ENCODE results near the gene HDAC11.
A peak's percentile ranks its signal among the peaks of the same experiment; 100 is the strongest.
"Not testable (repeated sequence)": the region's sequence is repeated elsewhere in the genome, so short reads cannot be mapped to it uniquely, and the experiment has no call there.

HDAC11 gene

DNA sequence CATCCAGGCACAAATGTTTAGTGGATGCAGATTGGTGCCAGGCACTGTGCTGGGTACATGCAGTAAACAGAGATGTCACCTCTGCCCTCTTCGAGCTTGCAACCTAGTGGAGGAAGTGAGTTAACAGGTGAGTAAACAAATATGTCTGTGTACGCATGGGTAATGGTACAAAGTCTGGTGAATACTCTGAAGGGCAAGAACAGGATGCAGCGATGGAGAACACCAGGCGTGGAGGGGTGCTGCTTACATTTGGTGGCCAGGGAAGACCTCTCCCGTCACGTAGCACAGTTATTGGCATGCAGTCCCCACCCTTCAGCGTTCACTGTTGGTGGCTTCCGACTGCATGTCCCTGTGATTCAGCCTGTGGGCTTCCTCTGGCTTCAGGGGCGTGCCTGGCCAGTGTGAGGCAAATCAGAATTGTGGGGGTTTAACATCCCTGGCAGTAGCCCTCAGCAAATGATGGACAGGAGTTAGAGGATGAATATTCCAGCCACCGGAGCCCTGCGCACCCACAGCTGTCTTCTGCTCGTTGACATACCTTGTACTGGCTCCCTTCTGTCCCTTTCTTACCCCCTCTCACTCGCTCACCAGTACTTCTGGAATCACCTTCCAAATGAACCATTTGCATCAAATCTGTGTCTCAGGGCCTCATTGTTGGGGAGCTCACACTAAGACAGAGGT, 9.1 kb upstream of the HDAC11 start:
- no peak for DNase-seq (ENCODE audit: low spot score)

- no peak for DNase-seq (ENCODE audit: low spot score)
These were observed 7.8 kb upstream of the HDAC11 start for GRCh38 chr3:13472286-13472685.

DNA sequence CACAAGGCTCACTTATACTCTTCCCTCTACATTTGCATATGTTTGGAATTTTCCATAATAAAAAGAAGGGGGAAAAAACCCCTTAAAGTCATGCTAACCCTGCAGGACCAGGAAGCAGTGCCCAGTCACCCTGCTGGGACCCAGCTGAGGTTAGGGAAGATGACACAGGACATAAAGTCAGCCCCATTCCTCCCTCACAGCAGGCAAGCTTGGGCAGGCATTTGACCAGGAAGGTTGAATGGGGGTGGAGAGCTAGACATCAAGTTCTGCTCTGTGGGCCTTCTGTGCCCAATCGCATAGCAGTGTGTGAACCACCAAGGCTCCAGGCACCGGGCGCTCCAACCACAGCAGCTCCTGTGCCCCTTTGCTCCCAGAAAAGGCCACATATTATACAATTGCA, 7.1 kb upstream of the HDAC11 start:
- no peak for DNase-seq (ENCODE audit: low spot score)

GRCh38 chr3:13474021-13474420, 6.1 kb upstream of the HDAC11 start:
- no peak for DNase-seq (ENCODE audit: low spot score)

DNA sequence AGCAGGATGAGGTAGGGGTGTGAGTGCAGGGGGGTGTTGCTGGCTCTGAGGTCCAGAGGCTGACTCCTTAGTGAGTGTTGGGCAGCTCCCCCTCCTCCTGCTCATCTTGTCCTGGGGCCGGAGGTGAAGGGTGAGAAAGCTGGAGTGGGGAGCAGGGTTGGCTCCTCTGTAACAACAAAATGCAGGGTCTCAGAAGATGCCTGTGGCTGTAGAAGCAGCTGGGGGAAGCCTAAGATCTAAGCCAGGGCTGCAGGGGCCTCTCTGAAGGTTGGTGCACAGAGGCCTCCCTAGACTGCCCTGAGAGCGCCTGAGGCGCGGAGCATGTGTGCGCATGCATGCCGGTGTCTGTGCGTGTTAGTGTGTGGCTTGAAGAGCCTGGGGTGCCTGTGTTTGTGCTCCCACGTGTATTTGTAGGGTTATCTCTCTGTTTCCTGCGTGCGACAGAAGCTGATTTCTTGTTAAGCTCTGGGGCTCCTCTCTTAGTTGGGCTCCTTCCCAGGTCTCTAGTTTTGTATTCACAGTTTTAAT, 5.3 kb upstream of the HDAC11 start:
- no peak for DNase-seq (ENCODE audit: low spot score)

DNA sequence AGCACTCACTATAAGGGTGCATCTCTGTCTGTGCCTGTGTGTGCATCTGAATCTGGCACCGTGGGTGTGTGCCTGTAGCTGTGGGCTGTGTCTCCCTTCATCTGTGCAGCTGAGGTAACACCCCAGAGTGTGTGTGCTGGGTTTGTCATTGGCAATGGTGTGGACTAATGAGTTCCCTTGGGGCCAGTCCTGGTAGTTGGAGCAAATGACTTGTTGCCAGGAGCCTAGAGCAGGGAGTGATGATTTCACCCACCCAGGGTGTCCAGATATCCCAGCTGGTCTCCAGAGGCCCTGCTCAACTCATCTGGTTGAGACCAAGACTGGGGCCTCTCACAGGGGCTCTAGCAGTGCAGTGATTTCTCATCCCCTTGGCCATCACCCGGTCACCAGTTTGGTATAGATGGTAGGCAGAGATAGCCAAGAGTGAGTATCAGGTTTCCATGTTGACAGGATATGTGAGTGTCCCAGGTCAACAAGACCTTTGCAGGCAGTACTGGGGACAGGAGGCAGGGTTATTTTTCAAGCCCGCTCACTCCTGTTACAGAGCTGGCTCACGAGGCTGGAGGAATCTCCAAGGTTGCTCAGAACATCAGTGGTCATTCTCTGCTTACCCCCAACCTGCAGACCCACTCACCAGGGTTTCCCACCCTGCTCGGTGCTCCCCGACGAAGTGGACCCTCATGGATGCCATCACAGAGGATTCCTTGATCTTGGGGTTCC, 4.1 kb upstream of the HDAC11 start:
- DNase-seq (ENCODE audit: low spot score), result no peak

- DNase-seq (ENCODE audit: low spot score), result no peak
These were observed 2.2 kb upstream of the HDAC11 start for GRCh38 chr3:13477943-13478342.

DNA sequence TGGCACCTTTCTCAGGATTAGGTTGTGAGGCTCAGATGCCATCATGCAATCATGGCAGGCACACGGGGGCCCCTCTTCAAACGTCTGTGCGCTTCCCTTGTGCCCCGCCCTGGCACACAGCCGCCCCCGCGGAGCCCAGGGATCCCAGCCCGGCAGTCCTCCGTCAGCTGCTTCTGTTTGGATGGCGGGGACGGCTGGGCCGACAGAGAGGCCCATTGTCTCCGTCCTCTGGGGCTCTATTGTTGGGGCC, 849 bp upstream of the HDAC11 start:
- DNase-seq (ENCODE audit: low spot score), result peak; percentile 46

GRCh38 chr3:13480340-13481318, 523 bp downstream of the HDAC11 start:
- DNase-seq (ENCODE audit: low spot score), result peak; percentile 8

- no peak for DNase-seq (ENCODE audit: low spot score)
These were observed 2.1 kb downstream of the HDAC11 start for GRCh38 chr3:13482106-13482690.

GRCh38 chr3:13483286-13483685, 3.2 kb downstream of the HDAC11 start:
- no peak for DNase-seq (ENCODE audit: low spot score)

- DNase-seq (ENCODE audit: low spot score), result no peak
These were observed 4.0 kb downstream of the HDAC11 start for GRCh38 chr3:13483988-13484695.

- no peak for DNase-seq (ENCODE audit: low spot score)
These were observed 4.9 kb downstream of the HDAC11 start for GRCh38 chr3:13484851-13485590.

DNA sequence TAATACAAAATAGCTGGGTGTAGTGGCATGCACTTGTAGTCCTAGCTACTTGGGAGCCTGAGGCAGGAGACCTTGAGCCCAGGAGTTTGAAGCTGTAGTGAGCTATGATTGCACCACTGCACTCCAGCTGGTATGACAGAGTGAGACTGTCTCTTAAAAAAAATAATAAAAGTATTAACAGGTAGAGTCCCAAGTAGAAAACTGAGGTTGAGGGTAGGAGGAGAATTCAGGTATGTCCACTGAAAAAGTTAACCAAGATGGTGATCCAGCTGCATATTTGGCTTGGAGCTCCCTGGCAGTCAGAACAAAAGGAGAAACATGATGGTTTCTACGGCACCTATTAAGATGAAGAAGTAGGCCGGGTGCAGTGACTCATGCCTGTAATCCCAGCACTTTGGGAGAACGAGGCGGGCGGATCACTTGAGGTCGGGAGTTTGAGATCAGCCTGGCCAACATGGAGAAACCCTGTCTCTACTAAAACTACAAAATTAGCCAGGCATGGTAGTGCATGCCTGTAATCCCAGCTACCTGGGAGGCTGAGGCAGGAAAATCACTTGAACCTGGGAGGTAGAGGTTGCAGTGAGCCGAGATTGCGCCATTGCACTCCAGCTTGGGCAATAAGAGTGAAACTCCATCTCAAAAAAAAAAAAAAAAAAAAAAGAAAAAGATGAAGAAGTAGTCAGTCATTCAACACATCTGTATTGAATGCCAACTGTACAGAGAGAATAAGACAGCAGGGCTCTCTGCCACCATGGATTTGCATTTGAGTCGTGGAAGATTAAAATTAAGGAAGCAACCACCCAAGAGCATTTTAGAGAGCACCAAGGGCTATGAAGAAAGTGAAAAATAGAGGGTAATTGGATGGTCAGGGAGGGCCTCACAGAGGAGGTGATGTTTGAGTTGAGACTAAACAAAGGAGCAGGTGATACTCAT, 5.8 kb downstream of the HDAC11 start:
- DNase-seq (ENCODE audit: low spot score), result not testable (repeated sequence)

DNA sequence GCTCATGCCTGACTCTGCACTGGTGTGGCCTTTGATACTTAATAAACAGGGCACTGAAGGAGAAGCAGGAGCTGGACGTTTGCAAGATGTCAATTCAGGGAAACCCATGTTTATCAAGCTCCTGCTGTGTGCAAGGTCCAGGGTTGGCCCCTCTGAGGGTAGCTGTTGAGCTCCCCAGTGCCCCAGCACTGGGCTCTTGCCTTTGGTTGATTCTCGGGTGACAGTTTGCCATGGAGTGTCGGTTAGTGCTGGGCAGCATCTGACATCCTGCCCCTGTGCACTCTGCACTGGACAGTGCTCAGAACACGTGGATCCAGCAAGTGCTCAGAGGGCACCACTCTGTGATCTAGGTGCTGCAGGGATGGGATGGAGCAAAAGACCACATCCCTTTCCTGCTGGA, 7.3 kb downstream of the HDAC11 start:
- no peak for DNase-seq (ENCODE audit: low spot score)

- DNase-seq (ENCODE audit: low spot score), result no peak
These were observed 11.3 kb downstream of the HDAC11 start for GRCh38 chr3:13491206-13491974.

GRCh38 chr3:13492048-13492447, 11.9 kb downstream of the HDAC11 start:
- no peak for DNase-seq (ENCODE audit: low spot score)

GRCh38 chr3:13492976-13493866, 13.1 kb downstream of the HDAC11 start:
- DNase-seq (ENCODE audit: low spot score), result no peak
